Psoas muscle (tissue), 8 donors: ENCODE measurements around the gene DPP3. TPM values are rescaled to one million over a fixed set of nuclear protein-coding genes. Genes with fewer than 3 reads are reported as not detected.

Source experiments
- ATAC-seq, 4 donors: fragments of 200-7000 bp; cut with Tn5 transposase; one replicate each; pipeline ENCODE4 v1.9.1; 2020; ENCODE audit warnings: moderate library complexity in 3 of 4, mild to moderate bottlenecking in 2 of 4
- DNase-seq, 2 donors: peaks; one replicate each; pipeline ENCODE4 v3.0.0-alpha.2; 2020
- H3K27ac ChIP-seq: fragments of 200-600 bp; one replicate; pipeline ENCODE4 v1.8.0; 2022
- H3K27me3 ChIP-seq, 3 donors: fragments of 200-600 bp in 1 of 3; one replicate each; pipeline versions ENCODE4 v1.6.1 to v1.8.0; 2013 to 2022; ENCODE audit warnings: low read length in 2 of 3, mild to moderate bottlenecking in 2 of 3, moderate library complexity in 1 of 3; ENCODE audit not compliant: insufficient read depth in 3 of 3
- H3K36me3 ChIP-seq, 2 donors: fragments of 200-600 bp in 1 of 2; one replicate each; pipeline versions ENCODE4 v1.6.1 to v1.8.0; 2013 to 2022; ENCODE audit warnings: low read depth in 1 of 2, mild to moderate bottlenecking in 1 of 2, moderate library complexity in 1 of 2; ENCODE audit not compliant: insufficient read depth in 1 of 2
- H3K4me1 ChIP-seq: fragments of 200-600 bp; one replicate; pipeline ENCODE4 v1.8.0; 2022
- H3K4me3 ChIP-seq: fragments of 200-600 bp; one replicate; pipeline ENCODE4 v1.8.0; 2022; ENCODE audit warnings: mild to moderate bottlenecking
- H3K9me3 ChIP-seq: fragments of 200-600 bp; one replicate; pipeline ENCODE4 v1.8.0; 2022
- CTCF ChIP-seq: fragments of 200-600 bp; IDR thresholded peaks from one replicate; pipeline ENCODE4 v1.8.0; 2022; ENCODE audit warnings: antibody characterized with exemption
- WGBS, 3 donors: extraction: QIAGEN DNeasy Blood & Tissue Kit; methylation state at CpG; one replicate each; pipeline versions ENCODE4 v1.1.6 to v1.1.7; 2013; 5-methylcytosine and 5-hydroxymethylcytosine counted together
- intact Hi-C, 2 donors: fragments of 100-400 bp; cut with DNase I; formaldehyde crosslinking; loops; one replicate each; pipeline versions ENCODE4 v1.11.0 to v1.14.2; 2022
- polyA plus RNA-seq, 3 donors: library from polyadenylated mRNA; stranded (reverse); fragments of 200-250 nt; gene quantifications; one replicate each; pipeline ENCODE4 v1.2.3, GENCODE V29; 2013
- total RNA-seq, 4 donors: library from RNA; stranded (reverse); fragmentation: NEBNext Ultra II Directional in 2 of 4; extraction: Animal tissue kit (Norgen Biotek cat#: 25700) in 2 of 4; gene quantifications; one replicate each; pipeline versions ENCODE4 v1.2.1 to v1.2.4, GENCODE V29; 2021 to 2023
- donor health status: healthy with polysubstance abuse.
- donor health status: DM: no; HTN: no; CAD: no; lungs with moderate emphysema.
- donor health status: Bipolar disorder and iron deficiency.
- donor health status: healthy.
- donor health status: DM: yes; HTN: yes; CAD: no.
- donor health status: DM: no; HTN: no; CAD: no.
- donor health status: DM: no; HTN: no; CAD: no.
- donor health status: DM: yes; HTN: yes; CAD: no.

DPP3 gene
- total and polyA plus RNA-seq, 7 donors, result 24.0 to 58.7 (median 33.3) TPM

GRCh38 chr11:66546368-66546965, 66.2 kb downstream of the DPP3 start, which contains the start of gene ACTN3:
Gene ACTN3, plus strand, starts transcription at chr11:66546903. Its CDS starts 35 bp downstream, at chr11:66546938.
- no peak for TF ChIP-seq CTCF
- intact Hi-C loops, result no loop called here

GRCh38 chr11:66546966-66547661, 66.9 kb downstream of the DPP3 start:
- Histone ChIP-seq H3K27me3 (no peaks in the 10 kb centered on the region), H3K4me3 (peak overlapping the region; percentile 83), H3K36me3 (peaks cover 0 to 8% of the 10 kb centered on the region in 2 donors), H3K27ac (peak overlapping the region; percentile 89), H3K9me3 (no peaks in the 10 kb centered on the region), H3K4me1 (peaks cover 33% of the 10 kb centered on the region)
- no peak for TF ChIP-seq CTCF
- WGBS, 3 donors, result 24 to 40% (median 27%) methylated on average over 16 to 18 of the region's 18 CpGs
- intact Hi-C loops, result no loop called here
- no peak for DNase-seq
- peak in 1 of 4 donors; percentile 18 for ATAC-seq

More at GRCh38 chr11:66546368-66546965, 66.2 kb downstream of the DPP3 start, which contains the start of gene ACTN3:
- Histone ChIP-seq H3K36me3 (peaks cover 0 to 12% of the 10 kb centered on the region in 2 donors), H3K4me3 (peak within 1 kb of the TSS; percentile 83), H3K27me3 (no peaks in the 10 kb centered on the region), H3K9me3 (no peaks in the 10 kb centered on the region), H3K27ac (peak within 1 kb of the TSS; percentile 89), H3K4me1 (peaks cover 33% of the 10 kb centered on the region)
- peak; percentile 46 to 69 for DNase-seq
- ATAC-seq, result peak; percentile 1 to 24 (median 8)
- 1 to 7% (median 2%) methylated on average over 37 of the region's 37 CpGs for WGBS, 3 donors

- H3K27ac ChIP-seq, result peak overlapping the region; percentile 89
Measured at GRCh38 chr11:66547662-66548009, 67.4 kb downstream of the DPP3 start.

GRCh38 chr11:66548041-66548440, 67.8 kb downstream of the DPP3 start:
- Histone ChIP-seq H3K27me3 (no peaks in the 10 kb centered on the region), H3K27ac (peak overlapping the region; percentile 89)

More at GRCh38 chr11:66547662-66548009, 67.4 kb downstream of the DPP3 start:
- intact Hi-C loops, result no loop called here
- H3K27me3 ChIP-seq, result no peaks in the 10 kb centered on the region
- ATAC-seq (no peak), DNase-seq (no peak)
- WGBS, 3 donors, result 17 to 19% (median 19%) methylated on average over 5 of the region's 5 CpGs
- TF ChIP-seq CTCF, result no peak
- peaks cover 0 to 7% of the 10 kb centered on the region in 2 donors for H3K36me3 ChIP-seq
- peaks cover 33% of the 10 kb centered on the region for H3K4me1 ChIP-seq
- H3K9me3 ChIP-seq, result no peaks in the 10 kb centered on the region
- H3K4me3 ChIP-seq, result peak overlapping the region; percentile 83

More at GRCh38 chr11:66548041-66548440, 67.8 kb downstream of the DPP3 start:
- 14 to 30% (median 21%) methylated on average over 10 to 11 of the region's 11 CpGs for WGBS, 3 donors
- Histone ChIP-seq H3K36me3 (peaks cover 0 to 7% of the 10 kb centered on the region in 2 donors), H3K4me3 (no peak overlapping the region), H3K9me3 (no peaks in the 10 kb centered on the region), H3K4me1 (peaks cover 33% of the 10 kb centered on the region)
- intact Hi-C loops, result no loop called here
- peak in 1 of 2 donors; percentile 80 for DNase-seq
- peak; percentile 35 to 54 (median 46) for ATAC-seq
- TF ChIP-seq CTCF, result no peak
